Measurements from ENCODE around the gene ARFIP1.
"Not testable (repeated sequence)": the region's sequence is repeated elsewhere in the genome, so short reads cannot be mapped to it uniquely, and the experiment has no call there.

GRCh38 chr4:152866432-152866993 lies 86.8 kb downstream of the ARFIP1 start:
- TF ChIP-seq, protein P1, sequence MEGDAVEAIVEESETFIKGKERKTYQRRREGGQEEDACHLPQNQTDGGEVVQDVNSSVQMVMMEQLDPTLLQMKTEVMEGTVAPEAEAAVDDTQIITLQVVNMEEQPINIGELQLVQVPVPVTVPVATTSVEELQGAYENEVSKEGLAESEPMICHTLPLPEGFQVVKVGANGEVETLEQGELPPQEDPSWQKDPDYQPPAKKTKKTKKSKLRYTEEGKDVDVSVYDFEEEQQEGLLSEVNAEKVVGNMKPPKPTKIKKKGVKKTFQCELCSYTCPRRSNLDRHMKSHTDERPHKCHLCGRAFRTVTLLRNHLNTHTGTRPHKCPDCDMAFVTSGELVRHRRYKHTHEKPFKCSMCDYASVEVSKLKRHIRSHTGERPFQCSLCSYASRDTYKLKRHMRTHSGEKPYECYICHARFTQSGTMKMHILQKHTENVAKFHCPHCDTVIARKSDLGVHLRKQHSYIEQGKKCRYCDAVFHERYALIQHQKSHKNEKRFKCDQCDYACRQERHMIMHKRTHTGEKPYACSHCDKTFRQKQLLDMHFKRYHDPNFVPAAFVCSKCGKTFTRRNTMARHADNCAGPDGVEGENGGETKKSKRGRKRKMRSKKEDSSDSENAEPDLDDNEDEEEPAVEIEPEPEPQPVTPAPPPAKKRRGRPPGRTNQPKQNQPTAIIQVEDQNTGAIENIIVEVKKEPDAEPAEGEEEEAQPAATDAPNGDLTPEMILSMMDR (IDR thresholded peaks at IDR 0.05): not testable (repeated sequence)
- TF ChIP-seq POLR2A (IDR thresholded peaks at IDR 0.05; ENCODE audit: low read depth); POLR2AphosphoS5 (IDR thresholded peaks at IDR 0.05); EP300 (IDR thresholded peaks at IDR 0.05): not testable (repeated sequence)
